ENCODE data around the gene TPH2.

GRCh38 chr12:71941174-71941573, 2.5 kb downstream of the TPH2 start:
- TF ChIP-seq CTBP1 (IDR thresholded peaks at IDR 0.05; ENCODE audit: borderline replicate concordance) (no peak), BHLHE40 (IDR thresholded peaks at IDR 0.05; ENCODE audit: borderline replicate concordance) (no peak), ZNF384 (IDR thresholded peaks at IDR 0.05) (no peak), FOXM1 (IDR thresholded peaks at IDR 0.05; ENCODE audit: borderline replicate concordance) (no peak), TARDBP (IDR thresholded peaks at IDR 0.05) (no peak), FOXA1 (IDR thresholded peaks at IDR 0.05) (no peak)
